Measurements from ENCODE around the gene CNEP1R1. TPM values are rescaled to one million over a fixed set of nuclear protein-coding genes. Genes with fewer than 3 reads are reported as not detected.
"Not testable (repeated sequence)": the region's sequence is repeated elsewhere in the genome, so short reads cannot be mapped to it uniquely, and the experiment has no call there.

The CNEP1R1 gene
- total and polyA plus RNA-seq, 9 donors, result 15.0 to 22.7 (median 18.4) TPM

DNA sequence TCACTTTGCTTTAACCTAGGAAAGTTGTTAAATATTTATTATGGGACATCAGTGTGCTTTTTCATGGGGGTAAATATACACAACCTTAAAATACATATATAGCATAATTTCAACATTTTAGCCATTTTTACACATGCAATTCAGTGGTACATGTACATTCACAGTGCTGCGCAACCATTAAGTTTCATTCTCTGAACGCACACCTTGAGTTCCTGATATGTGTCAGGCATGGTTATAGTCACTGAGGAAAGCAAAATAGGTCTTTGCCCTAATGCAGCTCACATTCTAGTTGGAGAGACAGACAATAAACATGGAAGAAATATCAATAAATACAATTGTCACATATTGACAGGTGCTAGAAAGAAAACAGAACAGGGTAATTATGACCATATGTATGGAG, 12.8 kb upstream of the CNEP1R1 start:
- no peaks in the 10 kb centered on the region for H3K4me1 ChIP-seq (ENCODE audit: control insufficient read depth, insufficient read depth, low read length)
- no peaks in the 10 kb centered on the region for H3K36me3 ChIP-seq (ENCODE audit: control insufficient read depth, insufficient read depth, low read length)
- no peak overlapping the region for H3K4me3 ChIP-seq (ENCODE audit: low read length)
- H3K27ac ChIP-seq (ENCODE audit: low read length), result no peak overlapping the region
- no peaks in the 10 kb centered on the region for H3K9me3 ChIP-seq (replicated peaks; ENCODE audit: control insufficient read depth, low read depth, low read length)
- no peak for DNase-seq
- H3K27me3 ChIP-seq (ENCODE audit: control insufficient read depth, insufficient read depth, low read length), result no peaks in the 10 kb centered on the region
- no CpG with 5 or more reads among the region's 2 CpGs for WGBS (ENCODE audit: insufficient coverage)

DNA sequence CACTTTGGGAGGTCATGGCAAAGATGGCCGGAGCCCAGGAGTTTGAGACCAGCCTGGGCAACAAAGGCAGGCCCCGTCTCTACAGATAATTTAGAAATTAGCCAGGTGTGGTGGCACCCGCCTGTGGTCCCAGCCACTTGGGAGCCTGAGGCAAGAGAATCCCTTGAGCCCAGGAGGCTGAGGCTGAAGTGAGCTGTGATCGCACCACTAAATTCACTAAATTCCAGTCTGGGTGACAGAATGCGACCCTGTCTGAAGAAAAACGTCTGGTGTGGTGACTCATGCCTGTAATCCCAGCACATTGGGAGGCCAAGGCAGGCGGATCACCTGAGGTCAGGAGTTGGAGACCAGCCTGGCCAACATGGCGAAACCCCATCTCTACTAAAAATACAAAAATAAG, 10.8 kb upstream of the CNEP1R1 start:
- H3K4me1 ChIP-seq (ENCODE audit: control insufficient read depth, insufficient read depth, low read length); H3K27ac ChIP-seq (ENCODE audit: low read length); H3K36me3 ChIP-seq (ENCODE audit: control insufficient read depth, insufficient read depth, low read length); H3K27me3 ChIP-seq (ENCODE audit: control insufficient read depth, insufficient read depth, low read length); H3K9me3 ChIP-seq (replicated peaks; ENCODE audit: control insufficient read depth, low read depth, low read length); DNase-seq; H3K4me3 ChIP-seq (ENCODE audit: low read length): not testable (repeated sequence)
- WGBS (ENCODE audit: insufficient coverage), result 83% methylated on average over 5 of the region's 8 CpGs

- Histone ChIP-seq H3K4me1 (ENCODE audit: control insufficient read depth, insufficient read depth, low read length) (no peaks in the 10 kb centered on the region), H3K36me3 (ENCODE audit: control insufficient read depth, insufficient read depth, low read length) (no peaks in the 10 kb centered on the region), H3K27ac (ENCODE audit: low read length) (no peak overlapping the region), H3K9me3 (replicated peaks; ENCODE audit: control insufficient read depth, low read depth, low read length) (no peaks in the 10 kb centered on the region), H3K27me3 (ENCODE audit: control insufficient read depth, insufficient read depth, low read length) (no peaks in the 10 kb centered on the region), H3K4me3 (ENCODE audit: low read length) (no peak overlapping the region)
- WGBS (ENCODE audit: insufficient coverage), result 60% methylated on average over 1 of the region's 2 CpGs
- no peak for DNase-seq
These were observed 9.4 kb upstream of the CNEP1R1 start for GRCh38 chr16:50015631-50016030.

GRCh38 chr16:50017553-50017952, 7.5 kb upstream of the CNEP1R1 start:
- 91% methylated on average over 4 of the region's 9 CpGs for whole genome bisulfite sequencing (ENCODE audit: insufficient coverage)
- Histone ChIP-seq H3K27me3 (ENCODE audit: control insufficient read depth, insufficient read depth, low read length) (no peaks in the 10 kb centered on the region), H3K36me3 (ENCODE audit: control insufficient read depth, insufficient read depth, low read length) (no peaks in the 10 kb centered on the region), H3K4me1 (ENCODE audit: control insufficient read depth, insufficient read depth, low read length) (no peaks in the 10 kb centered on the region), H3K9me3 (replicated peaks; ENCODE audit: control insufficient read depth, low read depth, low read length) (no peaks in the 10 kb centered on the region), H3K4me3 (ENCODE audit: low read length) (no peak overlapping the region), H3K27ac (ENCODE audit: low read length) (no peak overlapping the region)
- DNase-seq, result no peak

- Histone ChIP-seq H3K27me3 (ENCODE audit: control insufficient read depth, insufficient read depth, low read length) (no peaks in the 10 kb centered on the region), H3K27ac (ENCODE audit: low read length) (no peak overlapping the region), H3K36me3 (ENCODE audit: control insufficient read depth, insufficient read depth, low read length) (no peaks in the 10 kb centered on the region), H3K4me1 (ENCODE audit: control insufficient read depth, insufficient read depth, low read length) (peaks cover 3% of the 10 kb centered on the region), H3K4me3 (ENCODE audit: low read length) (no peak overlapping the region), H3K9me3 (replicated peaks; ENCODE audit: control insufficient read depth, low read depth, low read length) (no peaks in the 10 kb centered on the region)
- 17% methylated on average over 2 of the region's 2 CpGs for WGBS (ENCODE audit: insufficient coverage)
- no peak for DNase-seq
These were observed 3.5 kb upstream of the CNEP1R1 start for GRCh38 chr16:50021544-50021943.

DNA sequence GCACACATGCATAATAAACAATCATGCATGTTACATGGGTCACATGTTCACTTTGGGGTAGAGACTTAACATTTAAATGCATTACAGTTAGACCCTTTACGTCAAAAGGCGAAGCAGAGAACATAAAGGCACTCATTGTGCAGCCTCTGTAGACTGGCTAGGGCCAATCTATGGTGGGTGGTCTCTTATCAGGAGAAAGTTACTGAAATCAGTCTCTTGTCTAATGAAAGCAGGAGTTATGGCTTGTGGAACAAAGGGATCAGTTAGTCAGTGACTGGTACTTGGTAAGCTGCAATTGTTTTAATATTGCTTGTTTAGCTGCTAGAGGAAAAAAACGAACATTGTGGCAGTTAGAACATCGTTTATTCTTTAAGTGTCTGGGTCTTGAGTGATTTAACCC, 1.4 kb upstream of the CNEP1R1 start:
- H3K27ac ChIP-seq (ENCODE audit: low read length), result no peak overlapping the region
- H3K36me3 ChIP-seq (ENCODE audit: control insufficient read depth, insufficient read depth, low read length), result peaks cover 3% of the 10 kb centered on the region
- 89% methylated on average over 2 of the region's 4 CpGs for WGBS (ENCODE audit: insufficient coverage)
- no peaks in the 10 kb centered on the region for H3K9me3 ChIP-seq (replicated peaks; ENCODE audit: control insufficient read depth, low read depth, low read length)
- peaks cover 4% of the 10 kb centered on the region for H3K4me1 ChIP-seq (ENCODE audit: control insufficient read depth, insufficient read depth, low read length)
- no peak for DNase-seq
- H3K27me3 ChIP-seq (ENCODE audit: control insufficient read depth, insufficient read depth, low read length), result no peaks in the 10 kb centered on the region
- no peak overlapping the region for H3K4me3 ChIP-seq (ENCODE audit: low read length)

DNA sequence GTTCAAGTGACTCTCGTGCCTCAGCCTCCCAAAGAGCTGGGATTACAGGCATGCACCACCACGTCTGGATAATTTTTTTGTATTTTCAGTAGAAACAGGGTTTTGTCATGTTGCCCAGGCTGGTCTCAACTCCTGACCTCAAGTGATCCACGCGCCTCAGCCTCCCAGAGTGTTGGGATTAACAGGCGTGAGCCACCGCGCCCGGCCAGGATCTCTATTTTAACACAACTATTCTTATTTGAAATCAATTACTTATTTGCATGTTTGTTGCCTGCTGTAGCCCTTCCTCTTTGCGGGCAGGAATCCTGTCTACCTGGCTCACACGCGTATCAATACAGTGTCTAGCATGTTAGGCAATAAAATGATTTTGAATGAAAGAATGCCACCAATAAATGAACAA, 818 bp upstream of the CNEP1R1 start:
- Histone ChIP-seq H3K27ac (ENCODE audit: low read length) (no peak overlapping the region), H3K36me3 (ENCODE audit: control insufficient read depth, insufficient read depth, low read length) (peaks cover 3% of the 10 kb centered on the region), H3K4me3 (ENCODE audit: low read length) (no peak overlapping the region), H3K9me3 (replicated peaks; ENCODE audit: control insufficient read depth, low read depth, low read length) (no peaks in the 10 kb centered on the region), H3K27me3 (ENCODE audit: control insufficient read depth, insufficient read depth, low read length) (no peaks in the 10 kb centered on the region), H3K4me1 (ENCODE audit: control insufficient read depth, insufficient read depth, low read length) (peaks cover 4% of the 10 kb centered on the region)
- 100% methylated on average over 2 of the region's 11 CpGs for WGBS (ENCODE audit: insufficient coverage)
- DNase-seq, result no peak

- Histone ChIP-seq H3K4me3 (ENCODE audit: low read length) (peak overlapping the region; percentile 94), H3K27ac (ENCODE audit: low read length) (peak overlapping the region; percentile 51), H3K36me3 (ENCODE audit: control insufficient read depth, insufficient read depth, low read length) (peaks cover 8% of the 10 kb centered on the region), H3K27me3 (ENCODE audit: control insufficient read depth, insufficient read depth, low read length) (no peaks in the 10 kb centered on the region), H3K4me1 (ENCODE audit: control insufficient read depth, insufficient read depth, low read length) (peaks cover 4% of the 10 kb centered on the region), H3K9me3 (replicated peaks; ENCODE audit: control insufficient read depth, low read depth, low read length) (no peaks in the 10 kb centered on the region)
- no peak for DNase-seq
- 0% methylated on average over 5 of the region's 17 CpGs for WGBS (ENCODE audit: insufficient coverage)
These were observed 509 bp downstream of the CNEP1R1 start for GRCh38 chr16:50025537-50025931.

- Histone ChIP-seq H3K9me3 (replicated peaks; ENCODE audit: control insufficient read depth, low read depth, low read length) (no peaks in the 10 kb centered on the region), H3K4me1 (ENCODE audit: control insufficient read depth, insufficient read depth, low read length) (peaks cover 4% of the 10 kb centered on the region), H3K27me3 (ENCODE audit: control insufficient read depth, insufficient read depth, low read length) (no peaks in the 10 kb centered on the region), H3K4me3 (ENCODE audit: low read length) (no peak overlapping the region), H3K36me3 (ENCODE audit: control insufficient read depth, insufficient read depth, low read length) (peaks cover 14% of the 10 kb centered on the region), H3K27ac (ENCODE audit: low read length) (no peak overlapping the region)
- DNase-seq, result no peak
- no CpG with 5 or more reads among the region's 5 CpGs for WGBS (ENCODE audit: insufficient coverage)
These were observed 2.8 kb downstream of the CNEP1R1 start for GRCh38 chr16:50027829-50028228.

DNA sequence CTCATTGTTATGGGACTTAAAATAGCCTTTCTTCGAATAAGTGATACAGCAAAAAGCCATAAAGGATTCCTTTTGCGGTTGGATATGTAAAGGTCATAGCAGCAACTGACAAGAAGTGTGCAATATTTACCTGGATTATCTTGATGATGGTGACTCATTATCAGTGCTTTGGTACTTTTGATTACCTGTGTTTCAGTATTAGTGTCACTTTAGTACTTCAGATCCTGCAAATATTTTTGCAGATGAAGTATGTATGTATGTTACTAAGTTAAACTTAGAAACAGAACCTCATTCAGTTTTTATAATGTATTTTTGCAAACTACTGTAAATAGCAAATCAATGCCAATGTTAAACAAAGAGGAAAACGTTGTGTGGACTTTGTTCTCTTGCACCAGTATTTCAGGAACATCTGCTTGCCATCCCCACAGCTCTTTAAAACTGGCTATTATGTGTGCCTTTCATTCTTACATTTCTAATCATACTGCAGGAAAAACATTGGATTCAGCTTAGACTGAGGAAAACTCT, 10.5 kb downstream of the CNEP1R1 start:
- Histone ChIP-seq H3K36me3 (ENCODE audit: control insufficient read depth, insufficient read depth, low read length) (peaks cover 8% of the 10 kb centered on the region), H3K27ac (ENCODE audit: low read length) (no peak overlapping the region), H3K9me3 (replicated peaks; ENCODE audit: control insufficient read depth, low read depth, low read length) (no peaks in the 10 kb centered on the region), H3K4me1 (ENCODE audit: control insufficient read depth, insufficient read depth, low read length) (no peaks in the 10 kb centered on the region), H3K4me3 (ENCODE audit: low read length) (no peak overlapping the region), H3K27me3 (ENCODE audit: control insufficient read depth, insufficient read depth, low read length) (no peaks in the 10 kb centered on the region)
- DNase-seq, result no peak
- 100% methylated on average over 2 of the region's 3 CpGs for WGBS (ENCODE audit: insufficient coverage)

DNA sequence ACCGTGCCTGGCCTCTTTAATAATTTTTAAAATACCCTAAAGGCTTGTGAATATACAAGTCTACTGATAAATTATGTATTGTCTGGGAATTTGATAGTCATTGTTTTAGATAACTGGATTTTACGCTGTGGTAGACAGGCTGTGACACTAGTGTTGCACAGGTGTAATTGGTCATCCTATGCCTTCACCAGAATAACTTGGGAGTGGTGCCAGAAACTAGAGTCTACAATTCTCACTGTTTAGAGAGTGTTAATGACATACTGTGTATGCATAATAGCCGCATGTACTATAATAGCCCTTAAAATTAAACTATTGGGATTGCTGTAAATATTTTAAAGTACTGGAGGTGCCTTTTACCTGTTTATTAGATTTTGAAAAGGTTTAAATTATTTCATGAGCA, 11.4 kb downstream of the CNEP1R1 start:
- no peaks in the 10 kb centered on the region for H3K27me3 ChIP-seq (ENCODE audit: control insufficient read depth, insufficient read depth, low read length)
- no CpG with 5 or more reads among the region's 3 CpGs for WGBS (ENCODE audit: insufficient coverage)

More for the DNA sequence above, 11.4 kb downstream of the CNEP1R1 start:
- Histone ChIP-seq H3K4me3 (ENCODE audit: low read length) (no peak overlapping the region), H3K4me1 (ENCODE audit: control insufficient read depth, insufficient read depth, low read length) (no peaks in the 10 kb centered on the region), H3K36me3 (ENCODE audit: control insufficient read depth, insufficient read depth, low read length) (peaks cover 8% of the 10 kb centered on the region), H3K9me3 (replicated peaks; ENCODE audit: control insufficient read depth, low read depth, low read length) (no peaks in the 10 kb centered on the region), H3K27ac (ENCODE audit: low read length) (no peak overlapping the region)
- no peak for DNase-seq

Measured in muscle of leg (tissue), 11 donors.